Thoracic aorta (tissue), 2 donors: ENCODE results near the gene SLC35E1. TPM values are rescaled to one million over a fixed set of nuclear protein-coding genes. Genes with fewer than 3 reads are reported as not detected.
"Not testable (repeated sequence)": the region's sequence is repeated elsewhere in the genome, so short reads cannot be mapped to it uniquely, and the experiment has no call there.

Experiments used
- ATAC-seq: fragments of 150-250 bp; one replicate; pipeline ENCODE4 v1.8.0; 2017; ENCODE audit warnings: low read depth; ENCODE audit not compliant: insufficient number of reproducible peaks, low FRiP score
- DNase-seq: peaks from one replicate; pipeline ENCODE4 v3.0.0-alpha.2; 2020; ENCODE audit warnings: low spot score
- H3K27ac ChIP-seq, 2 donors: fragments of 200-600 bp; sonication (generic); 1 replicate in 1 of 2; 2 replicates in 1 of 2; pipeline ENCODE4 v1.5.1; 2016; ENCODE audit warnings: mild to moderate bottlenecking in 2 of 2, moderate library complexity in 2 of 2
- H3K27me3 ChIP-seq: fragments of 200-600 bp; sonication (generic); replicated peaks from 2 replicates; pipeline ENCODE4 v1.6.0; 2016; ENCODE audit warnings: mild to moderate bottlenecking; ENCODE audit not compliant: insufficient read depth
- H3K36me3 ChIP-seq: fragments of 200-600 bp; sonication (generic); one replicate; pipeline ENCODE4 v1.5.1; 2016
- H3K4me1 ChIP-seq, 2 donors: fragments of 200-600 bp; sonication (generic); 1 replicate in 1 of 2; 2 replicates in 1 of 2; pipeline versions ENCODE4 v1.5.1 to v1.6.0; 2016; ENCODE audit warnings: low read depth in 2 of 2, mild to moderate bottlenecking in 1 of 2; ENCODE audit not compliant: control insufficient read depth in 1 of 2
- H3K4me3 ChIP-seq: fragments of 200-600 bp; sonication (generic); 2 replicates; pipeline ENCODE4 v1.5.1; 2016; ENCODE audit warnings: mild to moderate bottlenecking
- H3K9me3 ChIP-seq: fragments of 200-600 bp; sonication (generic); 2 replicates; pipeline ENCODE4 v1.5.1; 2016
- total RNA-seq, 2 donors: library from RNA; depleted of rRNA; stranded (reverse); fragments of >200 nt; gene quantifications; one replicate each; pipeline versions ENCODE4 v1.1.0 to v1.2.3, GENCODE V29; 2016
- TF ChIP-seq, protein P1 (sequence below): fragments of 200-600 bp; sonication (generic); IDR thresholded peaks from one replicate; pipeline ENCODE4 v1.5.1; 2019; ENCODE audit warnings: antibody characterized with exemption

SLC35E1 gene
- total RNA-seq, 2 donors from 2014 or later, result 66.9 to 85.3 TPM

DNA sequence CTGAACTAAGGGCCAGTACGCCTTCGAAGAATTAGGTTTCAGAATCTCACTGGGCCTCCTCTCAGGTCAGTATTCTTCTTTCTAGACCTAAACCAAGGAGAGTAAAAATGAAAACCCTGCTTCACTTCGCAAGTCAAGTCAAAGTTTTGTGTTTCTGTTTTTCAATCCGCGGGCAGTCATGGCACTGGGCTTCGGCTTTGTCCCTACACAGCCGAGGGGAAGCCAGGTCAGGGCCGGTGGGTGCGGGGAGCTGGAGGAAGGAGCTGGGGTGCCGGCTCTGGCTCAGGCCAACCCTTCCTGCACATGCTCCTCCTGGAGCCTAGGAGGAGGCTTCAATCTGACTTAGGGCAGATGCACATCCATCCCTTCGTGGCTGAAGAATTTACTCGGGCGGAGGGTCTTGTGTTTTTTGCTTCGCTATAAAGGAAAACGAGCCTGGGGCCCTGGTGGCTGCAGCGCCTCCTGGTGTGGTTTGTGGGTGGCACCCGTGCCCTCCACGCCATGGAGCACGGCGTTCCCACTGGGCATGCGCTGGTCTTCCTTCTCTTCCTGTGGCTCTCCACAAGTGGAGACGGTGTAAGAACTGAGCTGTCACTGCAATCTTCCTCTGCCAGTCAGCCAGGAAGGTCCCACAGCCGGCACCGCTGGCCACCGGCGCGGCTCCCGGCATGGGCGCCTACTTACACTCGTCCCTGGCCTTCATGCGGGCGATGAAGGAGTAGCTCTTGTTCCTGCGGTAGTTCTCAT, 53.6 kb downstream of the SLC35E1 start:
- Histone ChIP-seq H3K4me3 (no peak overlapping the region), H3K27me3 (no peaks in the 10 kb centered on the region), H3K27ac (no peak overlapping the region), H3K4me1 (no peaks in the 10 kb centered on the region), H3K36me3 (peaks cover 65% of the 10 kb centered on the region), H3K9me3 (no peaks in the 10 kb centered on the region)
- ATAC-seq, result no peak
- DNase-seq, result no peak
- TF ChIP-seq, protein P1, sequence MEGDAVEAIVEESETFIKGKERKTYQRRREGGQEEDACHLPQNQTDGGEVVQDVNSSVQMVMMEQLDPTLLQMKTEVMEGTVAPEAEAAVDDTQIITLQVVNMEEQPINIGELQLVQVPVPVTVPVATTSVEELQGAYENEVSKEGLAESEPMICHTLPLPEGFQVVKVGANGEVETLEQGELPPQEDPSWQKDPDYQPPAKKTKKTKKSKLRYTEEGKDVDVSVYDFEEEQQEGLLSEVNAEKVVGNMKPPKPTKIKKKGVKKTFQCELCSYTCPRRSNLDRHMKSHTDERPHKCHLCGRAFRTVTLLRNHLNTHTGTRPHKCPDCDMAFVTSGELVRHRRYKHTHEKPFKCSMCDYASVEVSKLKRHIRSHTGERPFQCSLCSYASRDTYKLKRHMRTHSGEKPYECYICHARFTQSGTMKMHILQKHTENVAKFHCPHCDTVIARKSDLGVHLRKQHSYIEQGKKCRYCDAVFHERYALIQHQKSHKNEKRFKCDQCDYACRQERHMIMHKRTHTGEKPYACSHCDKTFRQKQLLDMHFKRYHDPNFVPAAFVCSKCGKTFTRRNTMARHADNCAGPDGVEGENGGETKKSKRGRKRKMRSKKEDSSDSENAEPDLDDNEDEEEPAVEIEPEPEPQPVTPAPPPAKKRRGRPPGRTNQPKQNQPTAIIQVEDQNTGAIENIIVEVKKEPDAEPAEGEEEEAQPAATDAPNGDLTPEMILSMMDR, result no peak

- H3K27me3 ChIP-seq, result no peaks in the 10 kb centered on the region
- DNase-seq, result no peak
- H3K4me1 ChIP-seq, result no peaks in the 10 kb centered on the region
- H3K4me3 ChIP-seq, result no peak overlapping the region
- no peak overlapping the region for H3K27ac ChIP-seq
- ATAC-seq, result no peak
- H3K9me3 ChIP-seq, result no peaks in the 10 kb centered on the region
- H3K36me3 ChIP-seq, result peaks cover 62% of the 10 kb centered on the region
- TF ChIP-seq, protein P1, result no peak
Observed at GRCh38 chr19:16518061-16518460, 54.2 kb downstream of the SLC35E1 start.

DNA sequence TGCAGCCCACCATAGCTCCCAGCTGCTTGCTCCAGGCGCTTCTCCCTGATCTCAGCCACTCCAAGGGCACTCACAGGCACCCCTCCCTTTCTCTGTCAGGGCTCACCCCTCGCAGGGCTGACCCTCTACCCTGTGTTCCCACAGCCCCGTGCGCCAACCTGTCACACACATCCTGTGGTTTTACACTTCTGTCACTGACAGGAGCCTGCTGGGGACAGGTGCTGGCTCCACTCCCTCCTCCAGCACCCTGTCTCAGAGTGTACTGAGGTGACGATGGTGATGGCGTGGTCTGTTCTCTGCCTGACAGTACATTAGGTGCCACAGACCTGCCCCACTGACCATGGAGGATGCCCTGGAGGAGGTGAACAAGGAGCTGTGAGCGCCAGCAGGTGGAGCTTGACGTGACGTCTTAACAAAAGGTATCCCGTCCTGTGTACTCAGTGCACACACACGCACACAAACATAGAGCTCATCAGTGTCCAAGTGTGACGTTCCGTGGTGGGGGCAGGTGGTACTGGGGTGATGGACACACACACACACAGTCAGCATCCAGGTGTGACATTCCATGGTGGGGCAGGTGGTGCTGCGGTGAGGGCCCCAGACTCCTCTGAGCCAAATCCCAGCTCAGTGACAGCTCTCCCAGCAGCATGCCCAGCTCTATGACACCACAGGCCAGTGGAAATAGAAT, 55.1 kb downstream of the SLC35E1 start:
- H3K4me3 ChIP-seq, result no peak overlapping the region
- H3K27ac ChIP-seq, result no peak overlapping the region
- TF ChIP-seq, protein P1, result no peak
- no peak for DNase-seq
- ATAC-seq, result no peak
- no peaks in the 10 kb centered on the region for H3K9me3 ChIP-seq
- no peaks in the 10 kb centered on the region for H3K4me1 ChIP-seq
- H3K36me3 ChIP-seq, result peaks cover 59% of the 10 kb centered on the region
- H3K27me3 ChIP-seq, result no peaks in the 10 kb centered on the region

DNA sequence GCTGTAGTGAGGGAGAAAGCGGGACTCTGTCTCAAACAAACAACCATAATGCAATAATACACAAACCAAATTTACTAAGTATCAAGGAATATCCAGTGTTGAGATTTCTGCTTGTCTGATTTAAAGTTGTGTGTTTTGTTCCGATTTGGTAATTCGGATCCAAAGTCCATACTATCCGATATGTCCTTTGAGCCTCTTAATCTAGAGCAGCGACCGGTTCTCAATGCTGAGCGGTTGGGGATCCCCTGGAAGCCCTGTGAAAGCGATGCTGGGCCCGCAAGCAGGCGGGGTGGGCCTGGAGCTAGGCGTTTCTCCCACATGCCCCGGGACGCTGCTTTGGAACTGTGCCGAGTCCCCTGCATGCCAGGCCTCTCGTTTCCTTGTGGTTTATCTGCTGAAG, 55.8 kb downstream of the SLC35E1 start:
- no peak overlapping the region for H3K27ac ChIP-seq
- H3K27me3 ChIP-seq, result no peaks in the 10 kb centered on the region
- peaks cover 54% of the 10 kb centered on the region for H3K36me3 ChIP-seq
- no peaks in the 10 kb centered on the region for H3K9me3 ChIP-seq
- no peaks in the 10 kb centered on the region for H3K4me1 ChIP-seq
- ATAC-seq, result no peak
- TF ChIP-seq, protein P1, result no peak
- H3K4me3 ChIP-seq, result no peak overlapping the region
- no peak for DNase-seq

- peaks cover 47% of the 10 kb centered on the region for H3K36me3 ChIP-seq
- no peak overlapping the region for H3K27ac ChIP-seq
- ATAC-seq (no peak), DNase-seq (no peak)
- no peaks in the 10 kb centered on the region for H3K27me3 ChIP-seq
- no peaks in the 10 kb centered on the region for H3K4me1 ChIP-seq
- H3K4me3 ChIP-seq, result no peak overlapping the region
- no peaks in the 10 kb centered on the region for H3K9me3 ChIP-seq
- TF ChIP-seq, protein P1, result no peak
Observed at GRCh38 chr19:16514383-16515019, 57.7 kb downstream of the SLC35E1 start.

DNA sequence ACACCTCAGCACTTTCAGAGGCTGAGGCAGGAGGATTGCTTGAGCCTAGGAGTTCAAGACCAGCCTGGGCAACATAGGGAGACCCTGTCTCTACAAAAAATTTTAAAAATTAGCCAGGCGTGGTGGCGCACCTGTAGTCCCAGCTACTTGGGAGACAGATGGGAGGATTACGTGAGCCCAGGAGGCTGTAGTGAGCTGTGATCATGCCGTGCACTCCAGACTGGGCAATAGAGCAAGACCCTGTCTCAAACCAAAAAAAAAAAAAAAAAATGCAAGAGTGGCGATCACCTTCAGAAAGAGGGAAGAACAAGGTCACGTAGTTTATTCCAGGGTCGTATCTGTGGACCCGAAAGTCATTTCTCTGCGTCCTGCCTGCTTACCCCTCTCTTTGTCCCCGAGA, 59.6 kb downstream of the SLC35E1 start:
- H3K4me1 ChIP-seq, H3K27me3 ChIP-seq, H3K27ac ChIP-seq, H3K4me3 ChIP-seq, DNase-seq, H3K9me3 ChIP-seq, ATAC-seq: not testable (repeated sequence)
- peaks cover 38% of the 10 kb centered on the region for H3K36me3 ChIP-seq
